IMR-90 (cell line): ENCODE measurements around the gene TRAF3IP3. TPM values are rescaled to one million over a fixed set of nuclear protein-coding genes. Genes with fewer than 3 reads are reported as not detected.

Source experiments
- ATAC-seq: fragments of 200-7000 bp; cut with Tn5 transposase; 2 replicates; pipeline ENCODE4 v1.9.1; 2020; ENCODE audit warnings: low read depth, mild to moderate bottlenecking, moderate library complexity
- BruUV-seq: library from RNA; stranded (reverse); fragments of 400-500 nt; replicated peaks from 2 replicates; lab custom pipeline; 2021; lab: Mats Ljungman, UMichigan
- CTCF ChIA-PET: fragments of 300-600 bp; formaldehyde crosslinking; extraction: SDS; loops from one replicate; lab custom pipeline; 2021; ENCODE audit warnings: antibody characterized with exemption; lab: Yijun Ruan, JAX
- POLR2A ChIA-PET: fragments of 300-600 bp; sonication (Branson Sonifier 250); formaldehyde crosslinking; loops from one replicate; lab custom pipeline; 2022; ENCODE audit warnings: antibody characterized with exemption; ENCODE audit not compliant: unreplicated experiment; lab: Charles Lee
- DNase-seq: peaks from one replicate; pipeline ENCODE4 v3.0.0; 2013
- H2AFZ ChIP-seq: replicated peaks from 2 replicates; pipeline ENCODE3; 2013; ENCODE audit warnings: low read length, mild to moderate bottlenecking; ENCODE audit not compliant: poor library complexity
- H2AK5ac ChIP-seq: 2 replicates; pipeline ENCODE4 v1.6.1; 2013; ENCODE audit warnings: low read depth, low read length, inconsistent platforms
- H2AK9ac ChIP-seq: replicated peaks from 2 replicates; pipeline ENCODE3; 2013; ENCODE audit warnings: mild to moderate bottlenecking, low read depth, low read length, moderate library complexity; ENCODE audit not compliant: poor library complexity
- H2BK120ac ChIP-seq: 2 replicates; pipeline ENCODE4 v1.6.1; 2013; ENCODE audit warnings: low read depth, low read length, inconsistent platforms
- H2BK15ac ChIP-seq: 3 replicates; pipeline ENCODE4 v1.6.1; 2013; ENCODE audit warnings: low read depth, low read length, inconsistent platforms
- H2BK20ac ChIP-seq: 2 replicates; pipeline ENCODE4 v1.6.1; 2013; ENCODE audit warnings: low read depth, mild to moderate bottlenecking, inconsistent platforms, low read length, moderate library complexity
- H2BK5ac ChIP-seq: 2 replicates; pipeline ENCODE4 v1.6.1; 2013; ENCODE audit warnings: mild to moderate bottlenecking, low read depth, low read length, inconsistent platforms; ENCODE audit not compliant: poor library complexity, severe bottlenecking
- H3K14ac ChIP-seq: replicated peaks from 2 replicates; pipeline ENCODE4 v1.6.1; 2013; ENCODE audit warnings: low read depth, low read length, inconsistent platforms
- H3K18ac ChIP-seq: 2 replicates; pipeline ENCODE4 v1.6.1; 2013; ENCODE audit warnings: low read depth, low read length, control low read depth
- H3K23ac ChIP-seq: 2 replicates; pipeline ENCODE4 v1.6.1; 2013; ENCODE audit warnings: low read depth, low read length, inconsistent platforms
- H3K27ac ChIP-seq: 2 replicates; pipeline ENCODE4 v1.5.1; 2013; ENCODE audit warnings: mild to moderate bottlenecking, control low read depth, low read length; ENCODE audit not compliant: insufficient read depth
- H3K27me3 ChIP-seq: 2 replicates; pipeline ENCODE4 v1.6.1; 2013; ENCODE audit warnings: low read length; ENCODE audit not compliant: control insufficient read depth, insufficient read depth
- H3K36me3 ChIP-seq: 2 replicates; pipeline ENCODE4 v1.6.1; 2013; ENCODE audit warnings: low read length, mixed read lengths; ENCODE audit not compliant: control insufficient read depth, insufficient read depth
- H3K4ac ChIP-seq: 2 replicates; pipeline ENCODE4 v1.6.1; 2013; ENCODE audit warnings: low read depth, low read length, inconsistent platforms
- H3K4me1 ChIP-seq: 2 replicates; pipeline ENCODE4 v1.6.1; 2013; ENCODE audit warnings: low read length, mixed read lengths; ENCODE audit not compliant: control insufficient read depth, insufficient read depth
- H3K4me2 ChIP-seq: 2 replicates; pipeline ENCODE4 v1.6.1; 2013; ENCODE audit warnings: low read depth, mild to moderate bottlenecking, control low read depth, low read length, moderate library complexity
- H3K4me3 ChIP-seq: 2 replicates; pipeline ENCODE4 v1.5.1; 2013; ENCODE audit warnings: low read depth, mild to moderate bottlenecking, control low read depth, low read length, moderate library complexity; ENCODE audit not compliant: insufficient read depth
- H3K56ac ChIP-seq: 2 replicates; pipeline ENCODE4 v1.6.1; 2013; ENCODE audit warnings: low read length, inconsistent platforms; ENCODE audit not compliant: insufficient read depth; ENCODE audit errors: extremely low read depth
- H3K79me1 ChIP-seq, 2 experiments: 2 replicates each; pipeline ENCODE4 v1.6.1; 2013; ENCODE audit warnings: low read length in 2 of 2, inconsistent platforms in 1 of 2, low read depth in 1 of 2
- H3K9ac ChIP-seq: 2 replicates; pipeline ENCODE4 v1.6.1; 2013; ENCODE audit warnings: low read depth, low read length, control low read depth
- H3K9me1 ChIP-seq: 2 replicates; pipeline ENCODE4 v1.6.1; 2013; ENCODE audit warnings: low read length, inconsistent platforms; ENCODE audit not compliant: insufficient read depth
- H3K9me3 ChIP-seq: 2 replicates; pipeline ENCODE4 v1.6.1; 2013; ENCODE audit warnings: low read length; ENCODE audit not compliant: control insufficient read depth, insufficient read depth
- H4K20me1 ChIP-seq: 2 replicates; pipeline ENCODE4 v1.6.1; 2013; ENCODE audit warnings: low read length, inconsistent platforms; ENCODE audit not compliant: insufficient read depth
- H4K5ac ChIP-seq: 2 replicates; pipeline ENCODE4 v1.6.1; 2013; ENCODE audit warnings: mild to moderate bottlenecking, low read depth, low read length, control low read depth
- H4K8ac ChIP-seq, 2 experiments: 2 replicates each; pipeline ENCODE4 v1.6.1; 2013; ENCODE audit warnings: low read depth in 2 of 2, low read length in 2 of 2, control low read depth in 1 of 2, inconsistent platforms in 1 of 2
- H4K91ac ChIP-seq: 2 replicates; pipeline ENCODE4 v1.6.1; 2013; ENCODE audit warnings: low read depth, low read length, inconsistent platforms; ENCODE audit not compliant: insufficient read depth
- CEBPB ChIP-seq: IDR thresholded peaks from 2 replicates; pipeline ENCODE4 v1.6.1; 2012; ENCODE audit warnings: low read depth, low read length, improper control_type of control experiment
- CHD1 ChIP-seq: IDR thresholded peaks from 2 replicates; pipeline ENCODE4 v1.6.1; 2012; ENCODE audit warnings: low read depth, low read length, improper control_type of control experiment
- ELK1 ChIP-seq: fragments of 150-350 bp; IDR thresholded peaks from 2 replicates; pipeline ENCODE4 v1.6.1; 2016; ENCODE audit warnings: low read depth, mild to moderate bottlenecking, low read length, moderate library complexity, borderline replicate concordance
- MAFK ChIP-seq: IDR thresholded peaks from 2 replicates; pipeline ENCODE4 v1.6.1; 2012; ENCODE audit warnings: low read depth, low read length, improper control_type of control experiment
- MAZ ChIP-seq: IDR thresholded peaks from 2 replicates; pipeline ENCODE4 v1.6.1; 2012; ENCODE audit warnings: low read depth, mild to moderate bottlenecking, low read length, improper control_type of control experiment, moderate library complexity, borderline replicate concordance
- RCOR1 ChIP-seq: IDR thresholded peaks from 2 replicates; pipeline ENCODE4 v1.6.1; 2012; ENCODE audit warnings: mild to moderate bottlenecking, low read length, improper control_type of control experiment; ENCODE audit not compliant: insufficient replicate concordance
- RFX5 ChIP-seq: IDR thresholded peaks from 2 replicates; pipeline ENCODE4 v1.8.0; 2012; ENCODE audit warnings: low read depth, mild to moderate bottlenecking, low read length, moderate library complexity
- SMC3 ChIP-seq: fragments of 150-350 bp; IDR thresholded peaks from 2 replicates; pipeline ENCODE4 v1.6.1; 2016; ENCODE audit warnings: low read depth, mild to moderate bottlenecking, antibody characterized with exemption, low read length, moderate library complexity
- USF2 ChIP-seq: fragments of 150-350 bp; IDR thresholded peaks from 2 replicates; pipeline ENCODE4 v1.6.1; 2017; ENCODE audit warnings: mild to moderate bottlenecking, antibody characterized with exemption, low read length, low read depth
- WGBS, 2 experiments: methylation state at CpG; one replicate each; pipeline versions ENCODE4 v1.1.5 to v1.1.7; 2013; ENCODE audit warnings: missing lambda C conversion rate in 2 of 2; ENCODE audit not compliant: insufficient read length in 1 of 2; ENCODE audit errors: extremely low coverage in 2 of 2; 5-methylcytosine and 5-hydroxymethylcytosine counted together
- dilution Hi-C: fragments of 300-500 bp; cut with HindIII; formaldehyde crosslinking; loops from one replicate; pipeline ENCODE4 v1.14.3; 2018; ENCODE audit warnings: low sequenced_read_pairs; ENCODE audit not compliant: unreplicated experiment
- in situ Hi-C: fragments of 300-500 bp; cut with MboI; formaldehyde crosslinking; loops from 3 replicates; pipeline ENCODE4 v1.14.3; 2019; ENCODE audit warnings: low sequenced_read_pairs, inconsistent platforms, mixed read lengths
- intact Hi-C: fragments of 100-400 bp; cut with micrococcal nuclease; formaldehyde crosslinking; loops from 2 replicates; pipeline ENCODE4 v1.10.0; 2022
- polyA plus RNA-seq, 3 experiments: library from polyadenylated mRNA; depleted of rRNA; stranded (reverse); fragments of >200 nt; gene quantifications; 2 replicates each; pipeline ENCODE4 v1.2.3, GENCODE V29; 2012; ENCODE audit warnings: low replicate concordance in 1 of 3
- total RNA-seq: library from RNA; depleted of rRNA; stranded (reverse); fragments of >200 nt; gene quantifications from 2 replicates; pipeline ENCODE4 v1.2.3, GENCODE V29; 2012
- TF ChIP-seq, protein P1 (sequence below): conservative IDR thresholded peaks from 2 replicates; pipeline ENCODE4 v1.5.1; 2012; ENCODE audit warnings: mild to moderate bottlenecking, low read depth, low read length, improper control_type of control experiment

TRAF3IP3 gene
- total and polyA plus RNA-seq, 2 of the 4 experiments (the other 2 are of a cell fraction), result 0.12 to 0.18 TPM

DNA sequence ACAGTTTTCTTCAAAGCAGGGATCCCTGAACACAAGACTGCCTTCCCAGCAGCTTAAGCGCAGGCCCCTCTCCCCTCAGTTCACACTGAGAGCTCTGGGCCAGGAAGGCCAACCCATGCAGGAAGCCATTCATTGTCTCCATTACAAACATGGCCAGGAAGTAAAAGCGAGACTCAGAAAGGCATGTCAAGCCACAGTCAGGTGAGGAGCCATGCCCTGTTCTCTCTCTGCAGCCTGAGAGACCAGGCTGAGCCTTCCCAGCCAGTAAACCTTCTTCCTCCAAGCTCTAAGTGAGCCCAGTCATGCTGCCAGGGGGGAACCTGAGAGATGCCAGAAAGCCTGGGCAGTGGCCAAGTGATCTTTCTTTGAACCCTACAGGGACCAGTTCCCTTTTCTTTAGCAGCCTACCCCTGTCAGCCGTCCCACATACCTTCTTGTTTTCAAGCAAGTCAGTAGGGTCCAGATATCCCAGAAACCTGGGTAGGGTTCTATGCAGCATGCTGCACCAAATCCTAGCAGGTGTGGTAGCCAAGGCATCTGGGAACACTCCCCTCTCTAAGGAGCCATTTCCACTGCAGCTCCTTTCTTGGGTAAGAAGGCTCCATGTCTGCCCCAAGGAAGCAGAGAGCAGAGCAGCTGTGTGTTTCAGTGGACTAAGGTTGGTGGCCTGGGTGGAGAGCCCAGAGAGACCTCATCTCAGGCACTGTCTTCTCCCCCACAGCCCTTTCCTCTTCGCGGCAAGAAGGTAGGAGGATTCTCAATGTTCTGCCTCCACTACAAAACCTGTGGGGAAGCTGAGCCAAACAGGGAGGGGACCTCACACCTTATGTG lies 977 bp downstream of the TRAF3IP3 start:
- ATAC-seq (no peak), DNase-seq (no peak)
- no peaks in the 10 kb centered on the region for H3K9me1 ChIP-seq
- no CpG with 5 or more reads among the region's 5 CpGs for WGBS, 2 experiments
- H4K5ac ChIP-seq, result no peak overlapping the region
- H2AK9ac ChIP-seq, result no peak overlapping the region
- peaks cover 11% of the 10 kb centered on the region; the same call in 1 of the 2 replicates for H3K27me3 ChIP-seq
- no peak overlapping the region for H3K4ac ChIP-seq
- H3K9me3 ChIP-seq, result no peaks in the 10 kb centered on the region
- no peak overlapping the region for H2BK20ac ChIP-seq
- ChIA-PET POLR2A (no interaction called here), CTCF (no interaction called here)
- BruUV-seq, result no TSS peak
- no peak overlapping the region for H2BK120ac ChIP-seq
- H3K79me1 ChIP-seq, result no peaks in the 10 kb centered on the region
- dilution Hi-C loops, result no loop called here
- no peak overlapping the region for H3K18ac ChIP-seq
- no peak overlapping the region for H2BK5ac ChIP-seq
- no peak overlapping the region for H3K56ac ChIP-seq
- TF ChIP-seq, protein P1, sequence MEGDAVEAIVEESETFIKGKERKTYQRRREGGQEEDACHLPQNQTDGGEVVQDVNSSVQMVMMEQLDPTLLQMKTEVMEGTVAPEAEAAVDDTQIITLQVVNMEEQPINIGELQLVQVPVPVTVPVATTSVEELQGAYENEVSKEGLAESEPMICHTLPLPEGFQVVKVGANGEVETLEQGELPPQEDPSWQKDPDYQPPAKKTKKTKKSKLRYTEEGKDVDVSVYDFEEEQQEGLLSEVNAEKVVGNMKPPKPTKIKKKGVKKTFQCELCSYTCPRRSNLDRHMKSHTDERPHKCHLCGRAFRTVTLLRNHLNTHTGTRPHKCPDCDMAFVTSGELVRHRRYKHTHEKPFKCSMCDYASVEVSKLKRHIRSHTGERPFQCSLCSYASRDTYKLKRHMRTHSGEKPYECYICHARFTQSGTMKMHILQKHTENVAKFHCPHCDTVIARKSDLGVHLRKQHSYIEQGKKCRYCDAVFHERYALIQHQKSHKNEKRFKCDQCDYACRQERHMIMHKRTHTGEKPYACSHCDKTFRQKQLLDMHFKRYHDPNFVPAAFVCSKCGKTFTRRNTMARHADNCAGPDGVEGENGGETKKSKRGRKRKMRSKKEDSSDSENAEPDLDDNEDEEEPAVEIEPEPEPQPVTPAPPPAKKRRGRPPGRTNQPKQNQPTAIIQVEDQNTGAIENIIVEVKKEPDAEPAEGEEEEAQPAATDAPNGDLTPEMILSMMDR, result no peak
- TF ChIP-seq RCOR1 (no peak), CHD1 (no peak), USF2 (no peak), RFX5 (no peak), SMC3 (no peak), MAFK (no peak), MAZ (no peak), CEBPB (no peak), ELK1 (no peak)
- H2BK15ac ChIP-seq, result no peak overlapping the region
- H2AFZ ChIP-seq, result no peak overlapping the region
- intact Hi-C loops, result no loop called here
- H3K27ac ChIP-seq, result no peak overlapping the region
- H3K36me3 ChIP-seq, result no peaks in the 10 kb centered on the region
- no peak overlapping the region for H4K91ac ChIP-seq
- H3K4me1 ChIP-seq, result no peaks in the 10 kb centered on the region
- no peaks in the 10 kb centered on the region for H4K20me1 ChIP-seq
- no peak overlapping the region for H3K23ac ChIP-seq
- in situ Hi-C loops, result loop anchor here (5.0 kb wide), 1 partner anchor 180 kb away; no protein-coding TSS in a partner anchor
- H3K4me3 ChIP-seq, result no peak overlapping the region
- no peak overlapping the region for H4K8ac ChIP-seq
- H3K14ac ChIP-seq, result no peak overlapping the region
- H3K9ac ChIP-seq, result no peak overlapping the region
- no peak overlapping the region for H2AK5ac ChIP-seq
- H3K4me2 ChIP-seq, result no peak overlapping the region
